Esophagus muscularis mucosa (tissue), 4 donors: ENCODE data around the gene SPSB4.

Experiments
- EP300 ChIP-seq: sonication (generic); formaldehyde crosslinking; IDR thresholded peaks from one replicate; pipeline ENCODE4 v1.6.1; 2017; ENCODE audit warnings: antibody characterized with exemption
- POLR2A ChIP-seq: fragments of 450-650 bp; IDR thresholded peaks from one replicate; pipeline ENCODE4 v1.6.1; 2017; ENCODE audit warnings: antibody characterized with exemption, moderate library complexity, mild to moderate bottlenecking, low read depth
- TF ChIP-seq, protein P1 (sequence below), 3 experiments: fragments of 200-600 bp in 2 of 3; fragments of 450-650 bp in 1 of 3; sonication (generic) in 2 of 3; IDR thresholded peaks; one replicate each; pipeline ENCODE4 v1.5.1; 2017 to 2019; ENCODE audit warnings: antibody characterized with exemption in 3 of 3, mild to moderate bottlenecking in 2 of 3, moderate library complexity in 1 of 3

DNA sequence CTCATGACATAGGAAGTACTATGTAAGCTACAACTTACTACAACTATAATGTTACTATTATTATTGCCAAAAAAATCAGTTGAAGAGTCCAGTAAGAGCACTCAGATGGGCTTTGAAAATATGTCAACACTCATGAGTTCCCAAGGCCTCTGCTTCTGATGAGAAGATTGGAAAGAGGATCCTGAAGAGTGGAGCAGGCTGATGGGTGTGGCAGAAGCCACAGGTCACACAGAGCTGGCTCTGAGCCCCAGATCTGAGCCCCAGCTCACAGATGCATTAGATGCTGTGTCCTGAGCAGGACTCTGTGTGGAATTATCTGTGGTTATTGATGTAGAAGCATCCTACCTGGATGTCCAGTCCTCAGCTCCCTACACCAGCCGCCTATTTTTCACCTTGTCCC is 65.6 kb downstream of the SPSB4 start:
- TF ChIP-seq, protein P1, sequence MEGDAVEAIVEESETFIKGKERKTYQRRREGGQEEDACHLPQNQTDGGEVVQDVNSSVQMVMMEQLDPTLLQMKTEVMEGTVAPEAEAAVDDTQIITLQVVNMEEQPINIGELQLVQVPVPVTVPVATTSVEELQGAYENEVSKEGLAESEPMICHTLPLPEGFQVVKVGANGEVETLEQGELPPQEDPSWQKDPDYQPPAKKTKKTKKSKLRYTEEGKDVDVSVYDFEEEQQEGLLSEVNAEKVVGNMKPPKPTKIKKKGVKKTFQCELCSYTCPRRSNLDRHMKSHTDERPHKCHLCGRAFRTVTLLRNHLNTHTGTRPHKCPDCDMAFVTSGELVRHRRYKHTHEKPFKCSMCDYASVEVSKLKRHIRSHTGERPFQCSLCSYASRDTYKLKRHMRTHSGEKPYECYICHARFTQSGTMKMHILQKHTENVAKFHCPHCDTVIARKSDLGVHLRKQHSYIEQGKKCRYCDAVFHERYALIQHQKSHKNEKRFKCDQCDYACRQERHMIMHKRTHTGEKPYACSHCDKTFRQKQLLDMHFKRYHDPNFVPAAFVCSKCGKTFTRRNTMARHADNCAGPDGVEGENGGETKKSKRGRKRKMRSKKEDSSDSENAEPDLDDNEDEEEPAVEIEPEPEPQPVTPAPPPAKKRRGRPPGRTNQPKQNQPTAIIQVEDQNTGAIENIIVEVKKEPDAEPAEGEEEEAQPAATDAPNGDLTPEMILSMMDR (IDR thresholded peaks at IDR 0.05) = no peak
- no peak for TF ChIP-seq EP300
- TF ChIP-seq POLR2A = no peak
